Stimulated activated naive CD8-positive, alpha-beta T cell treated with anti-CD3 and anti-CD28 coated beads, Interleukin-15, Interleukin-2, amounts not matched to agents 100 ng/mL and 50 ng/mL, for 24 hours (primary cell): Measurements from ENCODE around the gene SPEG.

Experiments used
- H3K27ac Mint-ChIP-seq: one replicate; pipeline ENCODE4 v1.8.0; 2021; ENCODE audit warnings: mild to moderate bottlenecking, mixed read lengths
- H3K27me3 Mint-ChIP-seq: one replicate; pipeline ENCODE4 v1.8.0; 2021; ENCODE audit warnings: mixed read lengths
- H3K36me3 Mint-ChIP-seq: one replicate; pipeline ENCODE4 v1.8.0; 2021; ENCODE audit warnings: low read depth, mixed read lengths
- H3K4me1 Mint-ChIP-seq: one replicate; pipeline ENCODE4 v1.8.0; 2021; ENCODE audit warnings: low read depth, mixed read lengths
- H3K4me3 Mint-ChIP-seq: one replicate; pipeline ENCODE4 v1.8.0; 2021; ENCODE audit warnings: mild to moderate bottlenecking, mixed read lengths
- H3K9me3 Mint-ChIP-seq: one replicate; pipeline ENCODE4 v1.8.0; 2021; ENCODE audit warnings: mixed read lengths

The SPEG gene

DNA sequence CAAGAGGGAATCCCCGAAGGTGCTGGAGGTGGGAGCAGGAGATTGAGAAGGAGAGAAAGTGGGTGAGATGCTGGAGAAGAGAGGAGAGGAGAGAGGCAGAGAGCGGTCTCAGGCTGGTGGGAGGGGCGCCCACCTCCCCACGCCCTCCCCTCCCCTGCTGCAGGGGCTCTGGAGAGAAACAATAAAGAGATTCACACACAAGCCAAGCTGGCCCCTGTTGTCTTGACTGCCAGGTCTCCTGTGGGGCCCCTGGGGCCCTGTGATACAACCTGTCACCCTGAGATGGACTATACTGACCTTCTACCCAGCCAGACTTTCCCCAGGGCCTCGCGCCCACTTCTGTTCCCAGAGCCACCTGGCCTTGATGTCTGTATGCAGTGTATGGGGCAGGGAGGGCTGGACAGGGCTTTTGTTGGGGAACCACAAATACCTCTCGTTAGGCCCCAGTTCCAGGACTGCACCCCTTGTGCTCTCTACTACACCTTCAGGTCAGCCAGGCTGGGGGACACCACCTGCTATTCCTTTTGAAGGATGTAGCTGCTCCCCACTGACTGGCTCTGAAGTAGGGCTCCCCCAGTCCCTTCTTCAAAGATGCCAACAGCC lies 8.0 kb upstream of the SPEG start:
- no peak overlapping the region for H3K27ac Mint-ChIP-seq
- H3K36me3 Mint-ChIP-seq, result no peaks in the 10 kb centered on the region
- H3K9me3 Mint-ChIP-seq, result no peaks in the 10 kb centered on the region
- no peak overlapping the region for H3K4me3 Mint-ChIP-seq
- H3K4me1 Mint-ChIP-seq, result no peaks in the 10 kb centered on the region
- no peaks in the 10 kb centered on the region for H3K27me3 Mint-ChIP-seq

DNA sequence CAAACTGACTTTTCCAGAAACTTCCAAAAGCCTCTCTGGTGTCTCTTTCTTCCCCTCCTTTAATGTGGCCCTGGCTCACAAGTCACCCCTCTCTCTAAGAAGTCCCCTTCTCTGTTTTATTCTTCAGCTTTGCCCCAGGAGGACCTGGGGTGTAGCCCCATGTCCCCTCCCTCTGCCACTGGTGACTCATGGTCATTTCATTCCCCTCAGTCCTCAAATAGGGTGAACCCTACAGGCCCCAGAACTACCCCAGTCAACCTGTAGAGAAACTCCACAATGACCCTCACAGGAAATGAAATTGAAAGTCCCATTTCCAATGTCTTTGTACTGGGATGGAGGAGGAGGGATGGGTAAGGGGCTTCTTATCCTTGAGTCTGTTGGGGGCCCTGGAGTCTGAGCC lies 6.2 kb upstream of the SPEG start:
- no peaks in the 10 kb centered on the region for H3K27me3 Mint-ChIP-seq
- no peaks in the 10 kb centered on the region for H3K9me3 Mint-ChIP-seq
- H3K4me3 Mint-ChIP-seq, result no peak overlapping the region
- no peak overlapping the region for H3K27ac Mint-ChIP-seq
- no peaks in the 10 kb centered on the region for H3K36me3 Mint-ChIP-seq
- H3K4me1 Mint-ChIP-seq, result no peaks in the 10 kb centered on the region

DNA sequence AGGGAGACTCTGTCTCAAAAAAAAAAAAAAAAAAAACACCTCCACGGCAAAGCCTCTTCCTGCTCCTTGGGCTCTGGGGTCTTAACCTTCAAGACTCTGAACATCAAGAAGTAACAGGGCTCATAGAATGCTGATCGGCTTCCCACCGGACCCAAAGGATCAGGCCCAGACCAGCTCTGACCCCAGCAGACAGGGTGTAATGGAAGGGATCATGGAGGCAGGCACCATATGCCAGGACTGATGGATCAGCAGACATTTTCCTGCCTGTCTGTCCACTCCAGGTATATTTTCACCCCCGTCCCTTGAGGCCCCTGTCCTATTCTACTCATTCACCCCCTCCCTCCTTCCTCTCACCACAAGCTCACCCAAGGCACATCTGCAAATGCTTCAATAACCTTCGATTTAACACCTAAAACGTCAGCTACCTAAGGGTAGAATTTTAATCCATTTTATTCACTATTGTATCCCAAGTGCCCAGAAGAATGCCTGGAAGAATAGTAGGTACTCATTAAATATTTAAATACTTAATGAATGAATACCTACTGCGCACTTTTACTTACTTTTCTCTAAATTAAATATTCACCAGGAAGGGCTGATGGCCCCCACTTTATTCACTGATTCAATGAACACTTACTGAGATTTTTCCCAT lies 4.6 kb upstream of the SPEG start:
- no peaks in the 10 kb centered on the region for H3K36me3 Mint-ChIP-seq
- H3K4me1 Mint-ChIP-seq, result no peaks in the 10 kb centered on the region
- no peak overlapping the region for H3K4me3 Mint-ChIP-seq
- H3K27ac Mint-ChIP-seq, result no peak overlapping the region
- H3K9me3 Mint-ChIP-seq, result no peaks in the 10 kb centered on the region
- peaks cover 5% of the 10 kb centered on the region for H3K27me3 Mint-ChIP-seq

DNA sequence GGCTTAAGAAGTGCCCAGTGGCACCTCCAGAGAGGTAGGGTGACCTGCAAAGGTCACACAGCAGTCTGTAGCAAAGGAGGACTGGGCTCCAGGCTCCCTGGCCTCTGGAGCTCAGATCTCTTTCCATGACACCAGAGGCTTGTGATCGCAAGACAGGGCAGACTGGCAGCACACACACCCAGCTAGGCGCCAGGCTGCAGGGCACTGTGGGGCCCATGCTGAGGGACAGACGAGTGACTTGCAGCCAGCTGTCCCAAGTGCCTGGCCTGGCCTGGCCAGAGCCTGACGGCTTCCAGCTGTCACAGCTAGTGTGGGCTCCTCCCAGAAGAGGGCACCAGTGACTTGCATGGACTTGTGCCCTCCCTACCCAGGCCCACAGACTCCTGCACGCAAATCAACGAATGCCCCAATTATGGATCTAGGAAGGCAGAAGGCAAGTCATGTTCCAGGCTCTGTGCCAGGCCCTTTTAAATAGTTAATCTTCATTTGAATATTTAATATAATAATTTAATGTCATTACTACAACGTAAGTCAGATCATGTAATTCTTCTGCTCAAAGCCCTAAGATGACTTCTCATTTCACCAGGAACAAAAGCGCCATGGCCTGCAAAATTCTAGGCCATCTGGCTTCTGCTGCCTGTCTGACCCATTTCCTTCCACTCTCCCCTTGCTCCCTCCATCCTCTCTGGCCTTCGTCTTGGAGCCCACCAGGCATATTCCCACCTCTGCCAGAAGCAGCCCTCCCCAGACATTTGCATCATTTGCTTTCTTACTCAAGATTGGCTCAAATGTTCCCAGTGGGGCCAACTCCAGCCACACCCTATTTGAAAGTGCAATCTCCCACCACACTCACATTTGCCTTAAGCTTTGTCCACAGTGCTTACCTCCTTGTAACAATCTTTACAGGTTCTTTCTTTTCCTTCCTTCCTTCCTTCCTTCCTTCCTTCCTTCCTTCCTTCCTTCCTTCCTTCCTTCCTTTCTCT lies 3.7 kb upstream of the SPEG start:
- Mint-ChIP-seq H3K4me3 (no peak overlapping the region), H3K4me1 (no peaks in the 10 kb centered on the region), H3K27me3 (peaks cover 13% of the 10 kb centered on the region), H3K36me3 (no peaks in the 10 kb centered on the region), H3K9me3 (no peaks in the 10 kb centered on the region), H3K27ac (no peak overlapping the region)

DNA sequence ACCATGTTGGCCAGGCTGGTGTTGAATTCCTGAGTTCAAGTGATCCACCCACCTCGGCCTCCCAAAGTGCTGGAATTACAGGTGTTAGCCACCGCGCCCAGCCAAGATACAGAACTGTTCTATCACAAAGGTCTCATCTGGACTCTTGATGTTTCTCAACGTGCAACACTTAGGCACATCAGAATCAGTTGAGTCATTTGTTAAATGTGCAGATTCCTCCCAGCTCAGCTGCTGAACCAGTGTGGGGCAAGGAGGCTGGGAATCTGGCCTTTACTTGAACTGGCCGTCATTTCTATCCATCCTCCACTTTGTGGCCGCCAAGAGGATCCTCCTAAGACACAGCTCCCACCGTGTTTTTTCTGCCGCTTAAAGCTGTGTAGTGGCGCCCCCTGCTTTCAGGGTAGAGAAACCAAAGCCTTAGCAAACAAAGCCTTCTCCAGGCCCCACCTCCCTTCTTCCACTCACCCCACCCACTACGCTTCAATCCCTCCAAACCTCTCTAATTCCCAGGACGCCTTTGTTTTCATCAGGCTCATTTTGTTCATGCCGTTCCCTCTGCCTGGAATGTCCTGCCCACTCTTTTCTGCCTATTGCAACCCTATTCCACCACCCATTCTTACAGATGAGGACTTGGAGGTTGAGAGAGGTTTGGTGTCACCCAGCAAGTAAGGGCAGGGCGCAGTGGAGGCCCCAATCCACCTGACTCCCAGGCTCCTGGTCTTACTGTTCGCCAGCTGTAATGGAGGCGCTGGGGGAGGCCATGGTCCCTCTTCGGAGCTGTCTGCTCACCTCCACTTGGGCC lies 776 bp upstream of the SPEG start:
- Mint-ChIP-seq H3K27me3 (peaks cover 15% of the 10 kb centered on the region), H3K4me3 (no peak overlapping the region), H3K9me3 (no peaks in the 10 kb centered on the region), H3K4me1 (no peaks in the 10 kb centered on the region), H3K36me3 (no peaks in the 10 kb centered on the region), H3K27ac (no peak overlapping the region)

DNA sequence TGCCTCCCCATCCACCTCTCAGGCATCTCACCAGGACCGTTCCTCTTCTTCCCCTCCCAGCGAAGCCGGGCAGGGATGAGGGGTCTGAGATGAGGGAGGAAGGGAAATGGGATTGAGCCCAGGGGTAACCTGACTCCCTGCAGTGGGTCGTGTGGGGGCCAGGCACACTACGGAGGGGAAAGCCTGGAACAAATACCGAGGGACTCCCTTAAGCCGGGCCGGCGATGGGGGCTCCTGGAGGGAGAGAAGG lies 250 bp upstream of the SPEG start:
- no peak overlapping the region for H3K27ac Mint-ChIP-seq

DNA sequence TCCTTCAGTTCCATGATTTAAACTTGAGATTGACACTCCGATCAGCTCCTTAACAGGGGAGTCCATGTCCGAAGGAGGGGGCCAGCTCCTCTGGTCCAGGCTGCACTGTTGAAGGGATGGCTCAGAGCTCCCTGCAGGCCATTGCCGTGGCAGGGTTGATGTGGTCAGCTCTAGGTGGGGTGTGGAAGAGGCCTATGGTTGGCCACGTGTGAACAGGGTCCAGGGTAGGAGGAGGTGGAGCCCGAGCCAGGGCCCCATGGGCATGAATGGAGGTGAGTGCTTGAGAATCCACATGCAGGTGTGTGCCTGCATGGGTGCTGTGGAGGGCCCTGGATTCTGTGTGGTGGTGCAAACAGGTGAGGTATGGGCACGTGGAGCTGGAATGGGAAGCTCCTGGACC lies 1.1 kb downstream of the SPEG start:
- Mint-ChIP-seq H3K4me1 (no peaks in the 10 kb centered on the region), H3K9me3 (no peaks in the 10 kb centered on the region), H3K27ac (no peak overlapping the region), H3K27me3 (peaks cover 17% of the 10 kb centered on the region), H3K4me3 (no peak overlapping the region), H3K36me3 (no peaks in the 10 kb centered on the region)

More for the DNA sequence above, 250 bp upstream of the SPEG start:
- peaks cover 15% of the 10 kb centered on the region for H3K27me3 Mint-ChIP-seq
- no peaks in the 10 kb centered on the region for H3K36me3 Mint-ChIP-seq
- no peaks in the 10 kb centered on the region for H3K9me3 Mint-ChIP-seq
- H3K4me1 Mint-ChIP-seq, result no peaks in the 10 kb centered on the region
- H3K4me3 Mint-ChIP-seq, result no peak overlapping the region

DNA sequence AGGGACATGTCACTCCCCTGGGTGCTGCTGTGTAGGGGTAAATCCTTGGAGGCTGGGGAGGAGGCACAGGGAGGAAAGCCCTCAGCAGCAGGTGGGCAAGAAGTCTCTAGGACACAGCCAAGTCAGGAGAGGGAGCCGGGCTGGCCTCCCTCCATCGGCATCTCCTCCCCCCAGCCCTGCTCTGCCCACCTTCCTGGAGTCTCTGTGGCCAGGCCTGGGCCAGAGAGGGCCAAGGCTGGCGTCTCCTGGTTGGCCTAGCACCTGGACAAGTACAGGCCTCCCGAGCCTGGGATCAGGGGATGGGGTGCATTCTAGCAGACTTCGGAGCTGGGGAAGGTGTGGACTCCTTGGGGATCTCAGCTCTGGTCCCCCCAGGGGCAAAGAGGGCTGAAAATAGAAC lies 1.8 kb downstream of the SPEG start:
- Mint-ChIP-seq H3K4me3 (no peak overlapping the region), H3K9me3 (no peaks in the 10 kb centered on the region), H3K4me1 (peaks cover 8% of the 10 kb centered on the region), H3K27me3 (peaks cover 24% of the 10 kb centered on the region), H3K36me3 (no peaks in the 10 kb centered on the region), H3K27ac (no peak overlapping the region)

DNA sequence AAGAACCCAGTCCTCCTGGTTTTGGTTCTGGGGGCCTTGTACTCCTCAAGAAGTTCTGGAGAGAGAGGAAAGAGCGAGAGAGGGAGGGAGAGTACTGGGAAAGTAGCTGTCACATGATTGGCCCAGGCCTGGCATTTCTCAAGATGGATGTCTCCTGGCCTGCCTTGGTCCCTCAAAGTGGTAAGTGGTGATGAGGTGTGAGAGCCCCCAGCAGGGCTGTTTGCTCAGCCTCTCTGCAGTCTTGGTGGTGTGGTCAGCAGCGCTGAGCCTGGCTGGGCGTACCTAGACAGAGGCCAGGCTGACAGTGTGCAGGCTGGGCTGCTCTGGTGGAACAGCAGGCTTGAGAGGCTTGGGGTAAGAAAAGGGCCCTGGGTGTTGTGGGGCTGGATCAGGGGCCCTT lies 2.5 kb downstream of the SPEG start:
- no peaks in the 10 kb centered on the region for H3K9me3 Mint-ChIP-seq
- no peaks in the 10 kb centered on the region for H3K36me3 Mint-ChIP-seq
- peaks cover 9% of the 10 kb centered on the region for H3K4me1 Mint-ChIP-seq
- H3K4me3 Mint-ChIP-seq, result no peak overlapping the region
- peaks cover 24% of the 10 kb centered on the region for H3K27me3 Mint-ChIP-seq
- no peak overlapping the region for H3K27ac Mint-ChIP-seq

DNA sequence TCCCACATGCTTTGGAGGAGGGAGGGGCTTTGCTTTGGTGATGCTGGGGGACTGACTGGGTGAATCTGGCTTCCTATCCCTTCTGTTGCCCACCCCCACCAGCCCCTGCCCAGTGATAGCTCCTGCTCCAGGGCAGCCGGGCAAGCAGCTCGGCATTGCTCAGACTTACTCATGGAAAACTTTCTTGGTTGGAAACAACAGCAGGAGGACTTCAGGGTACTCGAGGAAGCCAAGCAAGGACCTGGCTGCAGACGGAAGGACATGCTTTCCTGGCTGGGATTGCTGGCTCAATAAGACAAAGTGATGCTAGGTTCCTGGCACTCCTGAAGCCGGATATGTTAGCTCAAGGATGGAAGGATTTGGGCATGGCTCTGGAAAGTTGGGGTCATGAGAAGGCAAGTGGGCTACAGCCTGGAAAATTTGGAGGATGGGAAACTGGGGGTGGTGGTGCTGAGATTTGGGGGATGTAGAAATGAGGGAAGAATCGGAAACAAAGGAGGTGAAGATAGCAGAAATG lies 3.1 kb downstream of the SPEG start:
- H3K4me3 Mint-ChIP-seq, result no peak overlapping the region
- H3K27me3 Mint-ChIP-seq, result peaks cover 26% of the 10 kb centered on the region
- H3K9me3 Mint-ChIP-seq, result no peaks in the 10 kb centered on the region
- peaks cover 13% of the 10 kb centered on the region for H3K4me1 Mint-ChIP-seq
- H3K27ac Mint-ChIP-seq, result no peak overlapping the region
- no peaks in the 10 kb centered on the region for H3K36me3 Mint-ChIP-seq

DNA sequence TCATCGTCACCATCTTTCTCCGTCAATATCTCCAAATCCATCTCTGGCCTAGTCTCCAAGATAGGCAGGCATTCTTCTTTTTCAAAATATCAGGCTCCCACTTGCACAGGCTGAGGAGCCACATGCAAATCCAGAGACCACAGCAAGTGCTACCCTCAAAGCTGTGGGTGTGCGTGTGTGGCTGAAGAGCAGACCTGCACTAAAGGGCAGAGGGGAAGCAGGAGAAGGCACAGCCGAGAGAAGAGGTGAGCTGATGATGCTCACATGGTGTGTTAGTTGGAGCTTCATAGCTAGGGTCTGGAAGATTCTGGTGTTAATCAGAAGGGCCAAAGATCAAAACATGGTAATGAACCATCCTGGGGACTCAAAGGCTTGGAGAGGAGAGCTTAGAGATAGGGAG lies 3.8 kb downstream of the SPEG start:
- H3K4me1 Mint-ChIP-seq, result peaks cover 16% of the 10 kb centered on the region
- no peaks in the 10 kb centered on the region for H3K9me3 Mint-ChIP-seq
- no peak overlapping the region for H3K27ac Mint-ChIP-seq
- H3K27me3 Mint-ChIP-seq, result peaks cover 31% of the 10 kb centered on the region
- H3K36me3 Mint-ChIP-seq, result no peaks in the 10 kb centered on the region
- no peak overlapping the region for H3K4me3 Mint-ChIP-seq

DNA sequence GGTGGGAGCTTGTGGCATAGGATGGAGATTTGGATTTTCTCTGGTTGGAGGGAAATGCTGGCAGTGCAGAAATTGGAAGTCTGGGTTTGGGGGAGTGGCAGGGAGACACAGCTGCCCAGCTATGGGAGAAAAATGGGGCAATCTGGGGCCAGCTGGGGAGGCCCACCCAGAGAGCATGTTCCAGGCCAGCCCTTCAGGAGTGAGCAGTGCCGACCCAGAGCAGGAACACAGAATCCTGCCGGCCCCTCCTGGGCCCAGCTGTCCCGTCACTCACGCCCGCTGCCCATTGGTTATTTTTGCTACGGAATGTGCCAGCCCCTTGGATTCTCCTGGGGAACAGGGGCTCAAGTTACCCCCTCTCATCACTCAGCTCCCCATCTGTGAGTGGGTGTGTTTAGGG lies 4.9 kb downstream of the SPEG start:
- H3K27ac Mint-ChIP-seq, result no peak overlapping the region
- H3K4me1 Mint-ChIP-seq, result peaks cover 16% of the 10 kb centered on the region
- no peak overlapping the region for H3K4me3 Mint-ChIP-seq
- peaks cover 26% of the 10 kb centered on the region for H3K27me3 Mint-ChIP-seq
- no peaks in the 10 kb centered on the region for H3K9me3 Mint-ChIP-seq
- no peaks in the 10 kb centered on the region for H3K36me3 Mint-ChIP-seq

DNA sequence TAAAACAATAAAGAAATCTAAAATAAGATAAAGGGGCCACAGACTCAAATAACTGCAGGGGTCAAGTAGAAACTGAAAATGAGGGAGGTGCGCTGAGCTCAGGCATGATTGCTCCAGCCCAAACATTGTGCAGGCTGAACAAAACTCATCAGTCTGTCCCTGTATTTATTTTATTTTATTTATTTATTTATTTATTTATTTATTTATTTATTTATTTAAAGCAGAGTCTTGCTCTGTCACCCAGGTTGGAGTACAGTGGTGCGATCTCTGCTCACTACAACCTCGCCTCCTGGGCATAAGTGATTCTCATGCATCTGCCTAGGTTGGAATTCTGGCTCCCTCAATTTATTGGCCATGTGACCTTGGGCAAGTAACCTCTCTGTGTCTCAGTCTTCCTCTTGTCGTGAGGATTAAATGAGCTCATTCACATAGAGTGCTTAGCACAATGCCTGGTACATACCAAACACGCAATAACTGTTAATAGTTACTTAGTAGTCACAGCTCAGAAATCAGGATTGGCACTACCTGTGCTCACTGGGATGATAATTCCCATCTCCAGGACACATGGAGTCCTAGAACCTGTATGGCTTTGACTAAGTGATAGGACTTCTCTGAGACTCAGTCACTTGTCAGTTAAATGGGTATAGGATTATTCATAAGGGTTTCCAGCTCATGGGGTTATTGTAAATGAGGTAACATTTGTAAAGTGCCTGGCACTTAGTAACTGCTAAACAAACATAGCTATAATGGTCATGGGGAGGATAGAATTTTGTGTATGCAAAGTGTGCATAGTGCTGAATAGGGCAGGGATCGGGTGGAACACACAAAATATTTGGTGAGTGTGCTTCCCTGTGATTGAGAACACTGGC lies 6.0 kb downstream of the SPEG start:
- H3K27ac Mint-ChIP-seq, result no peak overlapping the region
- H3K4me1 Mint-ChIP-seq, result peaks cover 16% of the 10 kb centered on the region
- H3K4me3 Mint-ChIP-seq, result peak overlapping the region; percentile 72
- H3K27me3 Mint-ChIP-seq, result peaks cover 21% of the 10 kb centered on the region
- no peaks in the 10 kb centered on the region for H3K36me3 Mint-ChIP-seq
- H3K9me3 Mint-ChIP-seq, result no peaks in the 10 kb centered on the region
